GM21723 (cell line): ENCODE data around the gene SLC44A1.

Experiments used
- ATAC-seq: cut with Tn5 transposase; IDR thresholded peaks from one replicate; pipeline ENCODE4 v1.9.1; 2021; ENCODE audit warnings: mild to moderate bottlenecking, moderate library complexity; ENCODE audit not compliant: unreplicated experiment

The SLC44A1 gene

GRCh38 chr9:105297442-105298075 is 53.1 kb downstream of the SLC44A1 start:
- ATAC-seq: no peak

DNA sequence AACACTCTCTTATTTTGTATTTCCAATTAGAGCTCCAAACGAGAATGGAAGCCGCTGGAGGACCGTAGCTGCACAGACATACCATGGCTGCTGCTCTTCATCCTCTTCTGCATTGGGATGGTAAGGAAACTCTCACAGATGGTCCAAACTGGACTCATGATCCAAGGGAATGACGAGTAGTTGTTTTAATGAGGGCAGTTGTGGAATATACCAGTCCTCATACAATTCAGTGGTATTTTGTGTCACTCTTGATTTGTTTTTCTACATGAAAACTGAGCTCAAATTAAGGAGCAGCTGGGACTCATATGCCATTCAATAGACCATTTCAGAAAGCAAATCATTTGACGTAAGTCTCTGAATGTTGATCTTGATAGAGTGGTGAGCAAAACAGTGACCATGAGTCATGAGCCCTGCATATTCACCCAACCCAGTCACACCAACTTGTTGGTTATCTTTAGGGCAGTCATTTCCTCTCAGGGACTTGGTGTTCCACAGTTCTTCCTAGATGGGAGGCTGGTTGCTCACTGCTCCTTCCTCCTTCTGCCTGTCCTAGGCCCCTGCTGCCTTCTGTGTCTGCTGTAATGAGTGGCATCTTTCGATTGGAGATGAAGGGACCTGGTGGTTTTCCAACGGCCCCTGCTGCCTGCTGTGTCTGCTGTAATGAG is 54.9 kb downstream of the SLC44A1 start:
- ATAC-seq: no peak

GRCh38 chr9:105302728-105303127 is 58.3 kb downstream of the SLC44A1 start:
- no peak for ATAC-seq

DNA sequence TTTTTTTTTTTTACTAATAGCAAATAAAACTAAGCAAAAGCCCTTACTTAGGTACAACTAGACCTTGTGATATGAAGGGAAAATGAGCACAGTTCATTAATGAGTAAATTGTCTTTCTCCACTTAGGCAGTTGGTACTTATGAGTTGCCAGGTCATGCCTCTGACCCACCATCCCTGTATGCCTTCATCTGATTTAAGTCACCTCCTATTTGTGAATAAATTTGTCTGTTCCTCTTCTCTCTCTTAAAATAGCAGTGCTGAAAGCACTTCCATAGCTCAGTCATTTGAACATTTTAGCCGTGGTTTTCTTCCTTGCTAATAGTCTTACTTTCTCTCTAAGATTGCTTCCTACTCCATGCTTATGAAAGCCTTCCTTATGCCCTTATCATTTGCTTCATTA is 61.4 kb downstream of the SLC44A1 start:
- ATAC-seq: no peak

DNA sequence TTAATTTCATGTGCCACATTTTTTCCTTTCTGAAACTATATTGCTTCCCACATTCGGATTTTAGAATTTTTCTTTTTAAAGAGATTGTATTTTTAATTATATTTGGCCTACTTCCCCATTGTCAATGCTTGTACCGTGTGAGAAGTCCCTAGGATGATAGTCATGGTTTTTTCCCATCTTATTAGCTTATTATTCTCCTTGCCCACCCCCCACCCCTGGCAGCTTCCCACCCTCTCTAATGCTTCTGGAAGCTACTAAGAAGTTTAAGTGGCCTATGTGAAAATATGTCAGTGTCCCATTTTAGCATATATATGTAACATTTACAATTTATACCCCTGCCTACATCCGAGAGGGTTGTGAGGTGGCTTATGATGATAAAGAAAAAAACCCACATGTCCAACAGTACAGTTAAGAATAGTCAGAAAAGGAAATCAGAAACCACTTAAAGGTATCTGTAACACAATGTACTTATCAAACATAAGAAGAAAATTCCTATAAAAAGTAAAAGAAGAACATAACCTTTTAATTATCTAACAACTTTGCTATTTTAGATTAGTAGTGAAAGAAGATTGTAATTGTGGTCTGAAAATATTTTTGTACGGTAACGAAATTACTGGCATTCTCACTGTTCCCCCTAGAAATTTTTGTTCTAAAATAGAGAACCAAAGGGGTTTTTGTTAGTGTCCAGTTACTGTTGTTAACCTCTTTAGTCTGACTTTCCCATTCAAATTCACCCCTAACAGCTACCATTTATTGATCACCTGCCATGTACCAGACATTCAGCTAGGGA is 62.1 kb downstream of the SLC44A1 start:
- ATAC-seq: no peak

DNA sequence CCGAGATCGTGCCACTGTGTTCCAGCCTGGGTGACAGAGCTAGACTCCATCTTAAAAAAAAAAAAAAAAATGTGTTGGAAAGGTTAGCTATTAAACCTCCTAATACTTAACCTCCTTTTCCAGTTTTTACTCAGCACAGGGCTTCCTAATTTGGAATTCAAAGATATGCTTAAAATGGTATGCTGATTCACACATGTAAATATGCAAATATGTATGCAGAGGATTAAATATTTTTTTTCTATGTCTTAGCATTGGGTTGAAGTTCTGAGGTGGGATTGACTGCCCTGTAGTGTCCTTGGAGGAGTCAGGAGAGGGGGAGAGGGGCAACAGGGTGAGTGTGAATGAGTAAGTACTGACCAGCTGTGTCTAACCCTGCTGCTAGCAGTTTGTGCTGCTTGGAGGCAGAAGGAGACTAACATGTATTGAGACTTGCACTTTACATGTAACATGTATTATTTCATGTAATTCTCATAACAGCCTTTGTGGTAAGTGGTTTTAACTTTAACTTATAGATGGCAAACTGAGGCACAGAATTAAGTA is 63.2 kb downstream of the SLC44A1 start:
- ATAC-seq: no peak

GRCh38 chr9:105308461-105309341 is 64.2 kb downstream of the SLC44A1 start:
- ATAC-seq: no peak

GRCh38 chr9:105309531-105309931 is 65.1 kb downstream of the SLC44A1 start:
- ATAC-seq: no peak

DNA sequence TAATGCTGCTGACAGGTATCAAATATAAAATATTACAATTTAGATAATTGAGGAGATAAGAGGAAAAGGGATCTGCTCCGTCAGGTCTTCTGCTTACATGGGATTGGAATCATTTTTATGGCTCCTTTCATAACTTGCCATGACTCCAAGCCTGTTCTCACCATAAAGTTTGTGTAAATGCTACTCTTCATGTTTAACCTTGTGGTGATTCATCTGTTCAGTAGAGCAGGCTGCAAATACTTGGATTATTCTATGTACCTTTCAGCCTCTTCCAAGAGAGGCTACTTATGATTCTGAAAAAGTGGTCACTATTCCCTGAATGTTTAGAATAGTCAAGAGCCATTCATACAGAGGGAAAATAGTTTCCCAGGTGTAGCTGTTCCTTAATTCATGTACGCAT is 66.9 kb downstream of the SLC44A1 start:
- no peak for ATAC-seq

GRCh38 chr9:105313238-105313637 is 68.8 kb downstream of the SLC44A1 start:
- peak; percentile 73 for ATAC-seq

- ATAC-seq: no peak
These were observed 72.3 kb downstream of the SLC44A1 start for GRCh38 chr9:105316703-105317102.

DNA sequence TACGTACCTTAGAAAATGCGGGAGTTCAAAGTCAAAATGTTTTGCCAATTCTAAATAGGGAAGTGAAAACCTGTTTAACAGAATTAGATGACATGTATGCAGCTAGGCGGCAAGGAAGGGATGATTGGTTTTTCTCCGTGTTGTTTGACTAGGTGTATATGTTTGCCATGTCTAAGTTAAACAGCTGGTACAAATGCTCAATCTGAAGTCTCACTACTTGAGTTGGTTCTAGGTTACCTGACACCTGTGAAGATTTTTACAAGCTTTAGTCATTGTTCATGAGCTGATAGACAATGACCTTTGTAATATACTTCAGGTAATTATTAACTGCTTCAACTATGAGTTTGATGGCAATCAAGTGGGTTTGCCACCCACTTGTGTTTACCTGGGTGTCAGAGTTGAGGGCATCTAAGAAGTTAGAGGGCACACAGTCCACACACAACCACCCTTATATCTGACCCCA is 74.3 kb downstream of the SLC44A1 start:
- ATAC-seq: no peak

DNA sequence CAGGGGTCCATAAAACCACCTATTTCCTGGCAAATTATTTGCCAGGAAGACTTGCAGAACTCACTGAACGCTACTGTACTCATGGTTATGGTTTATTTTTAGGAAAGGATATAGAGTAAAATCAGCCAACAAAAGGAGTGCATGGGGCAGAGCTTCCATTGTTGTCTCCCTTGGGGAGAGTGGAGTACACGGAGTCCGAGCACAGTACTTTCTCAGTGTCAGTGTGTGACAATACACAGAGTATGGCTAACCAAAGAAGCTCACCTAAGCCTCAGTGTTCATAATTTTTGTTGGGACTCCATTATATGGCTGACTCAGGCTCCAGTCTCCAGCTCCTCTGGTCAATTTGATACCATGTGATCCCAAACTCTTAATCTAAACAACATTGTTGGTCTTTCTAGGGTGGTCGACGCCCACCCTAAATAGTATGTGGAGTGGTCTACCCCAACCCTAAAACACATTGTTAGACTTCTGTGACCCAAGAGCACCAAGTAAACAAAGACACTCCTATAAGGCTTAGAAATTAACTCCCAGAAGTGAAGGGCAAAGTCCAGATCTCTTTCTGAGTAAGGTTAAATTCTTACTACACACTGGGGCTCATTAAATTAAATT is 74.9 kb downstream of the SLC44A1 start:
- no peak for ATAC-seq

DNA sequence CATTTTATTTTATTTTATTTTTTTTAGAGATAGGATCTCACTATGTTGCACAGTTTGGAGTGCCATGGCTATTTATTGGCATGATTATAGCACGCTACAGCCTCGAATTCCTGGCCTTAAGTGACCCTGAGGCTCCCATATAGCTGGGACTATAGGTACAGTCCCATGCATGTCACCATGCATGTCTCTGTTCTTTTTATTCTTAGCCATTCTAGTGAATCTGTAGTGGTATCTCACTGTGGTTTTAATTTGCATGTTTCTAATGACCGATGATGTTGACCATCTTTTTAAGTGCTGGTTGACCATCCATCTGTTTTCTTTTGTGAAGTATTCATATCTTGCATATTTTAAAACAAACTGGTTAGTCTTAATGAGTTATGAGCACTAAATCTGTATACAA is 76.1 kb downstream of the SLC44A1 start:
- ATAC-seq: peak; percentile 59

DNA sequence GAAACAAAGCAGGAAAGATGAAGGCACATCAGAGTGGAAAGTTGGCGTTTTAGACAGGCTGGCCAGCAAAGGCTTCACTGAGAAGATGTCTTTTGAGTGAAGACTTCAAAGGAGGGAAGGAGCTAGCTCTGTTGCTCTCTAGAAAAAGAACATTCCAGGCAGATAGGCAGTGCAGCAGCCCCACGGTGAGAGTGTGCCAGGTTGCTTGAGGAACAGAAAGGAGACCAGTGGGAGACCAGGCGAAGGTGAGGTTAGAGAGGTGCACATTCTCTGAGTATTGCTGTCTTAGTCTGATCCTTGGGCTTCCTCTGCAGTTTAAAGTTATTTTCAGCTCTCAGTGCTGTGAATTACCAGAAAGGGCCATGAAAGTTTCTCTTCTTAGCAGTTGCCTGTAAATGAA is 83.8 kb downstream of the SLC44A1 start:
- no peak for ATAC-seq

DNA sequence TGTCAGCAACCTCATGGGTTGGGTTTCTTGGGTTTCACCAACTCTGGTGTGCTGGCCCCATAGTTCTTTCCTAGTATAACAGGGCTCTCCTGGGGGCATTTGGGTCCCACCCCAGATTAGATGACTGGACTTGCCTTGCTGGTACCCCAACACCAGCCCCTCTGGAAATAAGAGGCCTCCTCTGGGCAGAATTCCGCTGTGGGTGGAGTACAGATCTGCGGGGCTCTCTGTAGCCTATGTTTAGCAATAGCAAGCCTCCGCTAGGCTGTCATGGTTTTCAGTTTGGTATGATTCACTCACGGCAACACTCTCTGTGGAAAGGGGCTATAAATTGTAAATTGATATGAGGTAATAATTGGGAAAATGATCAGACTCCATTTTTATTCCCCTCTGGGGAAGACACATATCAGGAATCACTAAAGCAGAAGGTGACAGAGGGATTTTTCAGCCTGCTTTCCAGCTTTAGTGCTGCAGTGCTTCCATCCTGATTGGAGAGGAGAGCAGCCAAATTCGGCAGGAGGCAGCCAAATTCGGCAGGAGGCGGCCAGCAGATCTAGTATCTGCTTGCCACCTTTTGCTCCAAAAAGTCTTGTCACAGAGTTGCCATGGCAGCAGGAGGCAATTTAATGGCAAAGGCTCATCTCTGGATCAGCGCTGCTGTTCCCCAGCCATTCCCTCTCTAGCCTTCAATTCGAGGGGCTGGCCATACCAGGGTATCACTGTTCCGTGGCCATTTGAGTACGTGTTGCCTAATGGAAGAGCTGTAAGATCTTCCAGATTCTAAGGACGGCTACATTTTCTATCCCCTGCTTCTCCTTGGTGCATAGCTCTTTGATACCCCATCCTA is 84.6 kb downstream of the SLC44A1 start:
- no peak for ATAC-seq

- ATAC-seq: no peak
These were observed 85.2 kb downstream of the SLC44A1 start for GRCh38 chr9:105329719-105330062.

DNA sequence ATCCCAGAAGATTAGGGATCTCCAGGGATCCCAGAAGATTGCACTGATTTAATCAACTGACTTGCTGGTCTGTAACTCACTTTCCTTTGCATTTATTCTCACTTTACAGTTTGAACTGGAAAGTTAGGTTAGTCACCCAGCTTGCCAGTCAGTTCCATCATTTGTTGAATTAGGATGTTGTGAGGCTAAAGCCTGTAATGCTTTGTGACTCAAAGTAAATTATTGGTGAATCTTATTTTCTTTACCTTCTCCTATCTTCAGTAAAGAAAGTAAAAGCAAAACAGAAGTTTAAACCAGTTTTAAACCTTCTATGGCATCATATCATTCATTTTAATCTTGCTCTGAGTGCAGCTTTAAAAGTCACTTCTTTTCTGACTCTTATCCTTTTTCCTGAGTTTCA is 85.8 kb downstream of the SLC44A1 start:
- ATAC-seq: no peak

DNA sequence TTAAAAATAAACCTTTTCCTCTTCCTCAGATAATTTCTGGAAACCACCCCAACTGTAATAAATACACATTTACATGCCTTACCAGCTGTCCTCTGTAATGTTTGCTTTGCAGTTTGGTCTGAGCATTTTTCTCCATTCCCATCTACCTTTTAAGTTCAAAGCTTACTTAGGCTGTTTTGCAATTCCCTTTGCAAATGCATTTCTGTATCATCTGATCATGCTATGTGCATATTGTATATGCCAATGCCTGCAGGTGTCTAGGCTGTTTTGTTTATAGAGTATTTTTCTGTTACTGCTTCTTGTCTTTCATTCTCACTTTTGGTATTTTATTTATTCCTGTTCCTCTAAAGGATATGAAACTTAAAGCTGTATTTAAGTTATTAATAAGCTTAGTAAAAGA is 86.3 kb downstream of the SLC44A1 start:
- ATAC-seq: peak; percentile 77
